Measurements from ENCODE around the gene NIPBL.

- TF ChIP-seq POLR2A (IDR thresholded peaks at IDR 0.05; ENCODE audit: borderline replicate concordance, extremely low read depth, insufficient read depth, insufficient read length) = no peak
- TF ChIP-seq, protein P1, sequence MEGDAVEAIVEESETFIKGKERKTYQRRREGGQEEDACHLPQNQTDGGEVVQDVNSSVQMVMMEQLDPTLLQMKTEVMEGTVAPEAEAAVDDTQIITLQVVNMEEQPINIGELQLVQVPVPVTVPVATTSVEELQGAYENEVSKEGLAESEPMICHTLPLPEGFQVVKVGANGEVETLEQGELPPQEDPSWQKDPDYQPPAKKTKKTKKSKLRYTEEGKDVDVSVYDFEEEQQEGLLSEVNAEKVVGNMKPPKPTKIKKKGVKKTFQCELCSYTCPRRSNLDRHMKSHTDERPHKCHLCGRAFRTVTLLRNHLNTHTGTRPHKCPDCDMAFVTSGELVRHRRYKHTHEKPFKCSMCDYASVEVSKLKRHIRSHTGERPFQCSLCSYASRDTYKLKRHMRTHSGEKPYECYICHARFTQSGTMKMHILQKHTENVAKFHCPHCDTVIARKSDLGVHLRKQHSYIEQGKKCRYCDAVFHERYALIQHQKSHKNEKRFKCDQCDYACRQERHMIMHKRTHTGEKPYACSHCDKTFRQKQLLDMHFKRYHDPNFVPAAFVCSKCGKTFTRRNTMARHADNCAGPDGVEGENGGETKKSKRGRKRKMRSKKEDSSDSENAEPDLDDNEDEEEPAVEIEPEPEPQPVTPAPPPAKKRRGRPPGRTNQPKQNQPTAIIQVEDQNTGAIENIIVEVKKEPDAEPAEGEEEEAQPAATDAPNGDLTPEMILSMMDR (IDR thresholded peaks at IDR 0.05 in 2 of 3, conservative IDR thresholded peaks at IDR 0.05 in 1 of 3; ENCODE audit: borderline replicate concordance in 1 of 3, insufficient read depth in 1 of 3, low read depth in 2 of 3, low read length in 2 of 3) = no peak
- TF ChIP-seq EZH2 (IDR thresholded peaks at IDR 0.05) = no peak
- no peak for TF ChIP-seq RAD21 (IDR thresholded peaks at IDR 0.05; ENCODE audit: low read depth)
- TF ChIP-seq CEBPB (IDR thresholded peaks at IDR 0.05; ENCODE audit: low read depth) = no peak
- no peak for TF ChIP-seq CBX3 (IDR thresholded peaks at IDR 0.05; ENCODE audit: low read depth)
- no peak for TF ChIP-seq POLR2AphosphoS5 (IDR thresholded peaks at IDR 0.05; ENCODE audit: low read depth, low read length)
- TF ChIP-seq SRF (IDR thresholded peaks at IDR 0.05; ENCODE audit: low read depth) = no peak
Measured at GRCh38 chr5:36919238-36919637, 42.7 kb downstream of the NIPBL start.
